Measurements from ENCODE around the gene SPOCK1. TPM values are rescaled to one million over a fixed set of nuclear protein-coding genes. Genes with fewer than 3 reads are reported as not detected.

The SPOCK1 gene
- total RNA-seq, 1 experiment from 2014 or later, result 10.9 TPM

DNA sequence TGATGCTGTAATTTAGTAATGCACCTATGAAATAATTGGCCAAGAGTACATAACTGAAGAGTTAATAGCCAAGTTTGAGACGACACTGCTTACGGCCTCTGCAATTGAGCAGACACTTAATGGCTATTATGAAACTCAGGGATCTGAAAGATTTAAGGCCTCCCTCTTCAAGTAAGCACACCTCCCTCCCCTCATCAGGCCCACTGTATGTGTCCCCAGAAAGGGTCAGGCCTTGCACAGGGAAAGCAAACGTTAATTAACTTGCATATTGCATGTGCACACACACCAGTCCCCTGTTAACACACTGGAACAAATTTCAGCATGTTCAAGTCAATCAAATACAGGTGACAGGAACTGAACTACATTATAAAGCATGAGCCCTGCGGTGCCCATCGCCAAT lies 163.6 kb downstream of the SPOCK1 start:
- Histone ChIP-seq H3K14ac (ENCODE audit: insufficient read depth, low read length) (no peak overlapping the region; the same call in 1 of the 2 replicates), H3K27me3 (ENCODE audit: insufficient read depth, low read length) (no peaks in the 10 kb centered on the region), H3T11ph (ENCODE audit: low read length) (no peak overlapping the region), H3K79me2 (ENCODE audit: insufficient read depth, low read length) (no peaks in the 10 kb centered on the region), H3K9ac (ENCODE audit: extremely low read depth, insufficient read length, low read length) (no peak overlapping the region), H3K23me2 (ENCODE audit: insufficient read length, low read depth, low read length, poor library complexity, severe bottlenecking) (no peaks in the 10 kb centered on the region), H3K79me1 (ENCODE audit: insufficient read depth, low read depth, low read length, poor library complexity, severe bottlenecking) (no peaks in the 10 kb centered on the region), H2BK15ac (ENCODE audit: low read depth, low read length) (no peak overlapping the region), H3K4me1 (ENCODE audit: insufficient read depth, low read length) (0 out of 2 replicates have a peak, but pooled peaks cover 2% of the 10 kb centered on the region), H2BK120ac (ENCODE audit: low read depth, low read length, poor library complexity, severe bottlenecking) (no peak overlapping the region), H4K91ac (ENCODE audit: insufficient read length, low read depth, low read length) (no peak overlapping the region), H3K27ac (ENCODE audit: insufficient read length, low read depth, low read length) (no peak overlapping the region), H3K23ac (ENCODE audit: insufficient read length, low read depth, low read length) (no peak overlapping the region), H2AK5ac (ENCODE audit: insufficient read length, low read length) (no peak overlapping the region), H3K56ac (ENCODE audit: insufficient read length, low read depth, low read length) (no peak overlapping the region), H2BK12ac (ENCODE audit: insufficient read length, low read depth, low read length) (no peak overlapping the region), H3K4me2 (ENCODE audit: insufficient read depth, insufficient read length, low read length) (no peak overlapping the region), H4K8ac (replicated peaks; ENCODE audit: insufficient read length, low read depth, low read length) (no peak overlapping the region), H2BK20ac (ENCODE audit: low read depth, low read length, poor library complexity, severe bottlenecking) (no peak overlapping the region), H3K9me3 (ENCODE audit: control insufficient read depth, low read depth, low read length) (no peaks in the 10 kb centered on the region), H4K20me1 (ENCODE audit: control insufficient read depth, insufficient read depth, insufficient read length) (no peaks in the 10 kb centered on the region), H4K5ac (ENCODE audit: insufficient read length, low read depth, low read length) (no peak overlapping the region), H2BK5ac (ENCODE audit: insufficient read length, low read length) (no peak overlapping the region), H2AFZ (ENCODE audit: low read length) (no peak overlapping the region), H3K18ac (ENCODE audit: insufficient read length, low read depth, low read length) (no peak overlapping the region), H3K4ac (ENCODE audit: low read depth, low read length) (no peak overlapping the region)
- WGBS (ENCODE audit: extremely low coverage, insufficient read length, low lambda C conversion rate), result no CpG with 5 or more reads among the region's 5 CpGs
- H3K27me3 Mint-ChIP-seq (ENCODE audit: low read depth), result no peaks in the 10 kb centered on the region
- peaks cover 4 to 8% of the 10 kb centered on the region in 2 experiments; a peak in 3 of 4 replicates for H3K4me1 Mint-ChIP-seq
- no peaks in the 10 kb centered on the region for H3K36me3 Mint-ChIP-seq (ENCODE audit: insufficient read depth in 1 of 3, low read depth in 3 of 3)
- TF ChIP-seq, protein P1, sequence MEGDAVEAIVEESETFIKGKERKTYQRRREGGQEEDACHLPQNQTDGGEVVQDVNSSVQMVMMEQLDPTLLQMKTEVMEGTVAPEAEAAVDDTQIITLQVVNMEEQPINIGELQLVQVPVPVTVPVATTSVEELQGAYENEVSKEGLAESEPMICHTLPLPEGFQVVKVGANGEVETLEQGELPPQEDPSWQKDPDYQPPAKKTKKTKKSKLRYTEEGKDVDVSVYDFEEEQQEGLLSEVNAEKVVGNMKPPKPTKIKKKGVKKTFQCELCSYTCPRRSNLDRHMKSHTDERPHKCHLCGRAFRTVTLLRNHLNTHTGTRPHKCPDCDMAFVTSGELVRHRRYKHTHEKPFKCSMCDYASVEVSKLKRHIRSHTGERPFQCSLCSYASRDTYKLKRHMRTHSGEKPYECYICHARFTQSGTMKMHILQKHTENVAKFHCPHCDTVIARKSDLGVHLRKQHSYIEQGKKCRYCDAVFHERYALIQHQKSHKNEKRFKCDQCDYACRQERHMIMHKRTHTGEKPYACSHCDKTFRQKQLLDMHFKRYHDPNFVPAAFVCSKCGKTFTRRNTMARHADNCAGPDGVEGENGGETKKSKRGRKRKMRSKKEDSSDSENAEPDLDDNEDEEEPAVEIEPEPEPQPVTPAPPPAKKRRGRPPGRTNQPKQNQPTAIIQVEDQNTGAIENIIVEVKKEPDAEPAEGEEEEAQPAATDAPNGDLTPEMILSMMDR (conservative IDR thresholded peaks at IDR 0.05), result no peak
- no peaks in the 10 kb centered on the region for H3K9me3 Mint-ChIP-seq
- no peak overlapping the region for H3K4me3 Mint-ChIP-seq
- no peak overlapping the region for H3K27ac Mint-ChIP-seq
- no peak for DNase-seq

Data from H9 (cell line).